Measurements from ENCODE around the gene CFAP210.

DNA sequence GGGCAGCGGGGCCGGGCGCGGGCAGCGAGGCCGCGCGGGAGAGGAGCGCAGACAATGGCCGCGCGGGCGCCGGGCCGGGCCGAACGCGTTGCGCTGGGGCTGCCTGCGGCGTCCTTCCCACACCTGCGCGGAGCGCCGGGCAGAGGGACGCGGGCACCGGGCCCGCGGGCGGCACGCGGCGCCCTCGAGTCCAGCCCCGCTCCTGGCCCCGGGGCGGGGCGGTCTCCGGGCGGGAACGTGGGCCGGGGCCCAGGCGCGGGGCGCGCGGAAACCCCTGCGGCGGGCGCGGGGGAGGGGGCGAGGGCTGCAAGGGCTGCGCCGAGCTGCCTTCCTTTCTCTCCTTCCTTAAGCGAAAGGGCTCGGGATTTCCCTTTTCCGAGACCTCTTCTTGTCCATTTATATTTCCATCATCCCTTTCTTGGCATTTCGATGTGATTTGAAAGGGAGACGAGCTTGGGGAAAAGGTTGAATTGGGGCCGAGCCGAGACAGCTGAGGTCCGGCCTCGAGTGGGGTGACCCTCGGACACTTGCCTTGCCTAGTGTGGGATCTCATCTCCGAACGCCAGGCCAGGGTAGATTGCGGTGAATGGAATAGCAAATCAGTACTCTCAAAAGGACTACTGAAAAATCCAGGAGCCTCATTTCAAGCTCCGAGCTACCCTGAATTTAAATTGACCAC is 40.1 kb upstream of the CFAP210 start:
- no peak for TF ChIP-seq ZNF416 (CRISPR knock-in tag; IDR thresholded peaks at IDR 0.05)
- no peak for TF ChIP-seq IRF2 (CRISPR knock-in tag; IDR thresholded peaks at IDR 0.05; ENCODE audit: borderline replicate concordance, low read depth)
